ENCODE results near the gene KCTD16.

The KCTD16 gene

GRCh38 chr5:144422018-144422727 is 251.5 kb downstream of the KCTD16 start:
- no peak for TF ChIP-seq CTCF (IDR thresholded peaks at IDR 0.05; ENCODE audit: low read depth, low read length)
- no peaks in the 10 kb centered on the region for H3K4me1 ChIP-seq

GRCh38 chr5:144427866-144428265 is 257.2 kb downstream of the KCTD16 start:
- no peak for DNase-seq
- Histone ChIP-seq H3K4me1 (no peaks in the 10 kb centered on the region), H3K27me3 (no peaks in the 10 kb centered on the region), H3K36me3 (no peaks in the 10 kb centered on the region), H3K9me3 (no peaks in the 10 kb centered on the region), H3K4me3 (ENCODE audit: low read depth, low read length) (no peak overlapping the region)
- TF ChIP-seq CTCF (IDR thresholded peaks at IDR 0.05; ENCODE audit: low read depth, low read length), result no peak

More at GRCh38 chr5:144422018-144422727, 251.5 kb downstream of the KCTD16 start:
- no peak for DNase-seq
- Histone ChIP-seq H3K36me3 (no peaks in the 10 kb centered on the region), H3K4me3 (ENCODE audit: low read depth, low read length) (no peak overlapping the region), H3K27me3 (no peaks in the 10 kb centered on the region), H3K9me3 (no peaks in the 10 kb centered on the region)

GRCh38 chr5:144428326-144428725 is 257.7 kb downstream of the KCTD16 start:
- Histone ChIP-seq H3K4me1 (no peaks in the 10 kb centered on the region), H3K9me3 (no peaks in the 10 kb centered on the region), H3K27me3 (no peaks in the 10 kb centered on the region), H3K4me3 (ENCODE audit: low read depth, low read length) (no peak overlapping the region), H3K36me3 (no peaks in the 10 kb centered on the region)
- DNase-seq, result no peak
- no peak for TF ChIP-seq CTCF (IDR thresholded peaks at IDR 0.05; ENCODE audit: low read depth, low read length)

DNA sequence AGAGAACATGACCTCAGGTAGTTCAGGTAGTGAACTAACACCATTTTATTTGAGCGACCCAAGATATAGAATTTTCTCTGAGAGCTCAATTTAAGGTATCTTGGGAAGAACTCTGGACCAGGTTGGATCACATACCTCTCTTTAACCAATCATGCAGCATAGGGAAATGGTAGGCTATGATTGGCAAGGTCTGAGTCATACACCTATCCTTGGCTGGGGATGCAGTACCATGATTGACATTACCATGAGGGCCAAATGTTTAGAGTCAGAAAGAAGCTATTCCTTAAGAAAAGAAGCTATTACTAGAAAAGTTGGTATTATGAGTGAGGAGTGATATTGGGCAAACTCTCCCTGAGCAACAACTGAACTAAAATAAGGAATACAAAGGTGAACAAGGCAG is 258.7 kb downstream of the KCTD16 start:
- H3K4me1 ChIP-seq, result no peaks in the 10 kb centered on the region
- TF ChIP-seq CTCF (IDR thresholded peaks at IDR 0.05; ENCODE audit: low read depth, low read length), result no peak

GRCh38 chr5:144429905-144430304 is 259.2 kb downstream of the KCTD16 start:
- no peak for DNase-seq
- Histone ChIP-seq H3K4me1 (no peaks in the 10 kb centered on the region), H3K27me3 (no peaks in the 10 kb centered on the region), H3K9me3 (no peaks in the 10 kb centered on the region), H3K4me3 (ENCODE audit: low read depth, low read length) (no peak overlapping the region), H3K36me3 (no peaks in the 10 kb centered on the region)
- no peak for TF ChIP-seq CTCF (IDR thresholded peaks at IDR 0.05; ENCODE audit: low read depth, low read length)

More for the DNA sequence above, 258.7 kb downstream of the KCTD16 start:
- Histone ChIP-seq H3K27me3 (no peaks in the 10 kb centered on the region), H3K36me3 (no peaks in the 10 kb centered on the region), H3K9me3 (no peaks in the 10 kb centered on the region), H3K4me3 (ENCODE audit: low read depth, low read length) (no peak overlapping the region)
- no peak for DNase-seq

- no peak for TF ChIP-seq CTCF (IDR thresholded peaks at IDR 0.05; ENCODE audit: low read depth, low read length)
- no peak for DNase-seq
Observed at GRCh38 chr5:144433140-144433822, 262.6 kb downstream of the KCTD16 start.

More at GRCh38 chr5:144433140-144433822, 262.6 kb downstream of the KCTD16 start:
- Histone ChIP-seq H3K4me1 (no peaks in the 10 kb centered on the region), H3K36me3 (no peaks in the 10 kb centered on the region), H3K9me3 (no peaks in the 10 kb centered on the region; the same call in 1 of the 2 replicates), H3K4me3 (ENCODE audit: low read depth, low read length) (no peak overlapping the region), H3K27me3 (no peaks in the 10 kb centered on the region)
